ENCODE data around the gene SERPIND1. TPM values are rescaled to one million over a fixed set of nuclear protein-coding genes. Genes with fewer than 3 reads are reported as not detected.

SERPIND1 gene
- total and polyA plus RNA-seq, 2 donors (not counting 1 experiment from before 2014, with no cell fraction given): not detected

GRCh38 chr22:20775342-20775895 lies 1.5 kb downstream of the SERPIND1 start:
- intact Hi-C loops (cut with micrococcal nuclease): no loop called here
- TF ChIP-seq, protein P1, sequence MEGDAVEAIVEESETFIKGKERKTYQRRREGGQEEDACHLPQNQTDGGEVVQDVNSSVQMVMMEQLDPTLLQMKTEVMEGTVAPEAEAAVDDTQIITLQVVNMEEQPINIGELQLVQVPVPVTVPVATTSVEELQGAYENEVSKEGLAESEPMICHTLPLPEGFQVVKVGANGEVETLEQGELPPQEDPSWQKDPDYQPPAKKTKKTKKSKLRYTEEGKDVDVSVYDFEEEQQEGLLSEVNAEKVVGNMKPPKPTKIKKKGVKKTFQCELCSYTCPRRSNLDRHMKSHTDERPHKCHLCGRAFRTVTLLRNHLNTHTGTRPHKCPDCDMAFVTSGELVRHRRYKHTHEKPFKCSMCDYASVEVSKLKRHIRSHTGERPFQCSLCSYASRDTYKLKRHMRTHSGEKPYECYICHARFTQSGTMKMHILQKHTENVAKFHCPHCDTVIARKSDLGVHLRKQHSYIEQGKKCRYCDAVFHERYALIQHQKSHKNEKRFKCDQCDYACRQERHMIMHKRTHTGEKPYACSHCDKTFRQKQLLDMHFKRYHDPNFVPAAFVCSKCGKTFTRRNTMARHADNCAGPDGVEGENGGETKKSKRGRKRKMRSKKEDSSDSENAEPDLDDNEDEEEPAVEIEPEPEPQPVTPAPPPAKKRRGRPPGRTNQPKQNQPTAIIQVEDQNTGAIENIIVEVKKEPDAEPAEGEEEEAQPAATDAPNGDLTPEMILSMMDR (IDR thresholded peaks at IDR 0.05): no peak
- no peak for TF ChIP-seq EZH2 (IDR thresholded peaks at IDR 0.05; ENCODE audit: borderline replicate concordance, insufficient read depth, low read depth, low read length, poor library complexity, severe bottlenecking)
- H3K9me3 ChIP-seq (ENCODE audit: control extremely low read depth in 1 of 3, control insufficient read depth in 2 of 3, insufficient read depth in 1 of 3, low read length in 2 of 3): no peaks in the 10 kb centered on the region
- H3K36me3 ChIP-seq (replicated peaks in 1 of 2; ENCODE audit: control extremely low read depth in 1 of 2, control insufficient read depth in 1 of 2, extremely low read depth in 1 of 2, insufficient read depth in 2 of 2, low read length in 1 of 2): peaks cover 0 to 32% of the 10 kb centered on the region in 2 experiments
- H3K27me3 ChIP-seq (replicated peaks in 1 of 4; ENCODE audit: control extremely low read depth in 1 of 4, control insufficient read depth in 3 of 4, insufficient read depth in 4 of 4, low read length in 3 of 4): no peaks in the 10 kb centered on the region
- no peak overlapping the region for H3K4me3 ChIP-seq (ENCODE audit: control extremely low read depth in 1 of 5, extremely low read depth in 1 of 5, insufficient read depth in 1 of 5, low read depth in 2 of 5, low read length in 4 of 5)
- no peak overlapping the region for H3K27ac Mint-ChIP-seq
- H3K9me3 Mint-ChIP-seq (ENCODE audit: insufficient read depth): no peaks in the 10 kb centered on the region
- no peaks in the 10 kb centered on the region for H3K27me3 Mint-ChIP-seq
- ChIA-PET POLR2A (no interaction called here), CTCF (no interaction called here)
- H3K79me2 ChIP-seq (ENCODE audit: control insufficient read depth, insufficient read depth, low read length): no peaks in the 10 kb centered on the region
- no peak overlapping the region for H3K4me2 ChIP-seq (replicated peaks; ENCODE audit: low read depth, low read length, poor library complexity, severe bottlenecking)
- no peaks in the 10 kb centered on the region for H3K4me1 ChIP-seq (ENCODE audit: control insufficient read depth in 2 of 2, insufficient read depth in 2 of 2, low read length in 2 of 2)
- ATAC-seq (ENCODE audit: low read depth) (no peak), DNase-seq (no peak)
- H2AFZ ChIP-seq (ENCODE audit: insufficient read depth, low read depth, low read length, poor library complexity, severe bottlenecking): no peak overlapping the region
- H3K27ac ChIP-seq (ENCODE audit: low read length in 2 of 2): no peak overlapping the region
- no peak overlapping the region for H3K4me3 Mint-ChIP-seq
- 100% methylated on average over 1 of the region's 4 CpGs for WGBS (ENCODE audit: insufficient coverage)
- H3K4me1 Mint-ChIP-seq: no peaks in the 10 kb centered on the region
- H4K20me1 ChIP-seq (ENCODE audit: control insufficient read depth, insufficient read depth, low read length, poor library complexity, severe bottlenecking): no peaks in the 10 kb centered on the region
- no peak overlapping the region for H3K9ac ChIP-seq (ENCODE audit: low read length)

DNA sequence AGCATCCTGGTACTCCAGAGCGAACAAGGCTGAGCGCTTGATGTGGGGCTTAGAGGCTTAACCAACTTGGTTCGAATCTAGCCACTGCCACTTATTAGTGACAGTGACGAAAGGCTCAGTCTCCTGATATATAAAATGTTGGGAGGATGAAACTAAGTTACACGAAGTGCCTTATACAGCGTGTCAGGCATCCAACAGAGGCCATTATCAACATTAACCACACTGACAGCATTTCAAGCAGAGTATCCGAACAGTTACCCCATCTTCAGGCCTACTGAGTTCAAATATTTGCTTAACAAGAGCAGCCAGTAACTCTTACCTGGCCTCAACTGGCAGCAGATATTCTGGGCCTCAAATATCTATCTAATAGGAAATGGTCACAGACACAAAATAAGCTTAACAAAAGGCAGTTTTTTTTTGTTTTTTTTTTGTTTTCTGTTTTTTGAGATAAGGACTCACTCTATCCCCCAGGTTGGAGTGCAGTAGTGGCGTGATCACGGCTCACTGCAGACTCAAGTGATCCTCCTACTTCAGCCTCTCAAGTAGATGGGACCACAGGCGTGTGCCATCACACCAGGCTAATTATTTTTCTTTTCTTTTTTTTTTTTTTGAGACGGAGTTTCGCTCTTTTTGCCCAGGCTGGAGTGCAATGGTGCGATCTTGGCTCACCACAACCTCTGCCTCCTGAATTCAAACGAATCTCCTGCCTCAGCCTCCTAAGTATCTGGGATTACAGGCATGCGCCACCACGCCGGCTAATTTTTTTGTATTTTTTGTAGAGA lies 2.9 kb downstream of the SERPIND1 start:
- DNase-seq (no peak), ATAC-seq (ENCODE audit: low read depth) (no peak)
- Histone ChIP-seq H3K4me3 (ENCODE audit: control extremely low read depth in 1 of 5, extremely low read depth in 1 of 5, insufficient read depth in 1 of 5, low read depth in 2 of 5, low read length in 4 of 5) (no peak overlapping the region), H3K36me3 (replicated peaks in 1 of 2; ENCODE audit: control extremely low read depth in 1 of 2, control insufficient read depth in 1 of 2, extremely low read depth in 1 of 2, insufficient read depth in 2 of 2, low read length in 1 of 2) (peaks cover 0 to 39% of the 10 kb centered on the region in 2 experiments), H3K4me1 (ENCODE audit: control insufficient read depth in 2 of 2, insufficient read depth in 2 of 2, low read length in 2 of 2) (no peaks in the 10 kb centered on the region), H3K79me2 (ENCODE audit: control insufficient read depth, insufficient read depth, low read length) (no peaks in the 10 kb centered on the region), H3K4me2 (replicated peaks; ENCODE audit: low read depth, low read length, poor library complexity, severe bottlenecking) (no peak overlapping the region), H3K9ac (ENCODE audit: low read length) (no peak overlapping the region), H3K27me3 (replicated peaks in 1 of 4; ENCODE audit: control extremely low read depth in 1 of 4, control insufficient read depth in 3 of 4, insufficient read depth in 4 of 4, low read length in 3 of 4) (no peaks in the 10 kb centered on the region), H4K20me1 (ENCODE audit: control insufficient read depth, insufficient read depth, low read length, poor library complexity, severe bottlenecking) (no peaks in the 10 kb centered on the region), H3K27ac (ENCODE audit: low read length in 2 of 2) (no peak overlapping the region), H3K9me3 (ENCODE audit: control extremely low read depth in 1 of 3, control insufficient read depth in 2 of 3, insufficient read depth in 1 of 3, low read length in 2 of 3) (no peaks in the 10 kb centered on the region), H2AFZ (ENCODE audit: insufficient read depth, low read depth, low read length, poor library complexity, severe bottlenecking) (no peak overlapping the region)
- intact Hi-C loops (cut with micrococcal nuclease): no loop called here
- ChIA-PET CTCF (no interaction called here), POLR2A (no interaction called here)
- H3K4me1 Mint-ChIP-seq: no peaks in the 10 kb centered on the region
- WGBS (ENCODE audit: insufficient coverage): 98% methylated on average over 12 of the region's 17 CpGs
- no peaks in the 10 kb centered on the region for H3K9me3 Mint-ChIP-seq (ENCODE audit: insufficient read depth)
- no peak overlapping the region for H3K27ac Mint-ChIP-seq
- H3K4me3 Mint-ChIP-seq: no peak overlapping the region
- no peak for TF ChIP-seq EZH2 (IDR thresholded peaks at IDR 0.05; ENCODE audit: borderline replicate concordance, insufficient read depth, low read depth, low read length, poor library complexity, severe bottlenecking)
- TF ChIP-seq, protein P1 (IDR thresholded peaks at IDR 0.05): no peak
- H3K27me3 Mint-ChIP-seq: no peaks in the 10 kb centered on the region
